ENCODE measurements around the gene PNPLA1.

DNA sequence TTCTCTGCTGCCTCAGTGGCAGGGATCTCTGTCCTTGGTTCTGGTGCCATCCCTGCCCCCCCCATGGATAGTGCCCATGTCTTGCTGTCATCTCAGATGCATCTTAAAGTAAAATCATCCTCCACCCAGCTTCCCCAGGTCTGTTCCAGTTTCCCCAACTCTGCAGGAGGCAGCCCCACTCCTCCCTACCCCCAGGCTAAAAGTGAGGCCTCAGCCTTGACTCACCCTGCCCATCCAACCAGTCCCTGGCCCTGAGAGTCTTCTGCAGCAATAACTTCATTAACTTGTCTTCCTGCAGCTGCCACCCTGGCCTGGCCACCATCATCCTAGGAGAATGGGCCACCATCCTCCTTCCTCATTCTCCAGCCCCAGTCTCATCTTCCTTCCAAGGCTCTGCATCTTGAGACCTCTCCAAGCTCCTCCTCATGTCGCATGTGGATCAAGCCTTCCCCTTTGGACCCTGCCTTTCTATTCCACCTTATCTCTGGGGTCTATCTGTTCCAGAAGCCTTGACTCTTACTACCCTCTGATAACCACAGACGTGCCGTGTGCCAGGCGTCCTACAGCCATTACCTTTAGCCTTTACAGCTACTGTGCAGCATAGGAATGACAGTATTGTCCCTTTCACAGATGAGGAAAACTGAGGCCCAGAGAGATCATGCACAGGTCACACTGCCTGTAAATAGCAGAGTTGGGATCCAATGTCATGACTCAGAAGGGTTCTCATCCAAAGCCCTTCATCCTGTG is 2.0 kb upstream of the PNPLA1 start:
- TF ChIP-seq, protein P1, sequence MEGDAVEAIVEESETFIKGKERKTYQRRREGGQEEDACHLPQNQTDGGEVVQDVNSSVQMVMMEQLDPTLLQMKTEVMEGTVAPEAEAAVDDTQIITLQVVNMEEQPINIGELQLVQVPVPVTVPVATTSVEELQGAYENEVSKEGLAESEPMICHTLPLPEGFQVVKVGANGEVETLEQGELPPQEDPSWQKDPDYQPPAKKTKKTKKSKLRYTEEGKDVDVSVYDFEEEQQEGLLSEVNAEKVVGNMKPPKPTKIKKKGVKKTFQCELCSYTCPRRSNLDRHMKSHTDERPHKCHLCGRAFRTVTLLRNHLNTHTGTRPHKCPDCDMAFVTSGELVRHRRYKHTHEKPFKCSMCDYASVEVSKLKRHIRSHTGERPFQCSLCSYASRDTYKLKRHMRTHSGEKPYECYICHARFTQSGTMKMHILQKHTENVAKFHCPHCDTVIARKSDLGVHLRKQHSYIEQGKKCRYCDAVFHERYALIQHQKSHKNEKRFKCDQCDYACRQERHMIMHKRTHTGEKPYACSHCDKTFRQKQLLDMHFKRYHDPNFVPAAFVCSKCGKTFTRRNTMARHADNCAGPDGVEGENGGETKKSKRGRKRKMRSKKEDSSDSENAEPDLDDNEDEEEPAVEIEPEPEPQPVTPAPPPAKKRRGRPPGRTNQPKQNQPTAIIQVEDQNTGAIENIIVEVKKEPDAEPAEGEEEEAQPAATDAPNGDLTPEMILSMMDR (IDR thresholded peaks at IDR 0.05; ENCODE audit: insufficient read depth, low read length, poor library complexity, severe bottlenecking) = no peak
- no peak for TF ChIP-seq EZH2phosphoT487 (conservative IDR thresholded peaks at IDR 0.05; ENCODE audit: low read length)
